Muscle layer of duodenum (tissue), 2 donors: ENCODE results near the gene GUCY2C.
"Not testable (repeated sequence)": the region's sequence is repeated elsewhere in the genome, so short reads cannot be mapped to it uniquely, and the experiment has no call there.

Source experiments
- H3K27ac ChIP-seq: one replicate; pipeline ENCODE4 v1.7.0; 2013; ENCODE audit warnings: mild to moderate bottlenecking, low read length
- H3K27me3 ChIP-seq: one replicate; pipeline ENCODE4 v1.7.0; 2013; ENCODE audit warnings: low read depth, mild to moderate bottlenecking, control low read depth, low read length
- H3K36me3 ChIP-seq, 2 donors: one replicate each; pipeline ENCODE4 v1.7.0; 2013; ENCODE audit warnings: low read length in 2 of 2, control low read depth in 1 of 2, mild to moderate bottlenecking in 1 of 2; ENCODE audit not compliant: insufficient read depth in 2 of 2, control insufficient read depth in 1 of 2
- H3K4me1 ChIP-seq, 2 donors: one replicate each; pipeline ENCODE4 v1.7.0; 2013; ENCODE audit warnings: low read length in 2 of 2, mild to moderate bottlenecking in 2 of 2, control low read depth in 1 of 2, moderate library complexity in 1 of 2; ENCODE audit not compliant: insufficient read depth in 2 of 2, control insufficient read depth in 1 of 2
- H3K4me3 ChIP-seq, 2 donors: one replicate each; pipeline ENCODE4 v1.7.0; 2013; ENCODE audit warnings: low read length in 2 of 2, low read depth in 1 of 2, mild to moderate bottlenecking in 1 of 2
- H3K9me3 ChIP-seq, 2 donors: one replicate each; pipeline ENCODE4 v1.7.0; 2013; ENCODE audit warnings: low read length in 2 of 2, control low read depth in 1 of 2, mild to moderate bottlenecking in 1 of 2; ENCODE audit not compliant: control insufficient read depth in 1 of 2
- donor health status: healthy.

Gene GUCY2C

DNA sequence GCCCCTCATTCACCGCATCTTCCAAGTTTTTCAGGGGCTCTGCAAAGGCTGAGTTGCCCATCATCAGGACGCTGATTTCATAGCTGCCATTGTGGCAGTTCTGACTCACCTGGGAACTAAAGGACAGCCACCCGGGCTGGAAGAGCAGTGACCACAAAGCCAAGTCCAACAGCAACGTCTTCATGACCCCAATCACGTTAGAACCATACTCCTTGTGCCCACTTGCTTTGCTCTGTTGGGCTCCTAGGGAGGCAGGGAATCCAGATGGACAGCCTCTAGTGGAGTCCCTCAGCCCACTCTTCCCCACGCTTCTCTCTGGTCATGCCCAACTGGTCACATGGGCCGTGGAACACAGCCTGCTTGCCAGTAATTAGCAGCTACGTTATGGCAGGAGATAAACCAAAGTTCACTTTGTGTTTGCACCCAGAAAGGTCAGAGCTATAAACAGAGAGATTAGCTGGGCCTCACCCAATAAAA lies at the start of gene GUCY2C:
GUCY2C (minus strand) TSS at position 335 of the 477 bp plus-strand sequence; CDS start at position 184, 151 bp downstream.
- H3K27me3 ChIP-seq, result no peaks in the 10 kb centered on the region
- H3K4me3 ChIP-seq, result peak within 1 kb of the TSS in 1 of 2 donors; percentile 55
- no peaks in the 10 kb centered on the region for H3K9me3 ChIP-seq
- H3K27ac ChIP-seq, result peak within 1 kb of the TSS; percentile 82
- H3K36me3 ChIP-seq, result no peaks in the 10 kb centered on the region
- H3K4me1 ChIP-seq, result no peaks in the 10 kb centered on the region

DNA sequence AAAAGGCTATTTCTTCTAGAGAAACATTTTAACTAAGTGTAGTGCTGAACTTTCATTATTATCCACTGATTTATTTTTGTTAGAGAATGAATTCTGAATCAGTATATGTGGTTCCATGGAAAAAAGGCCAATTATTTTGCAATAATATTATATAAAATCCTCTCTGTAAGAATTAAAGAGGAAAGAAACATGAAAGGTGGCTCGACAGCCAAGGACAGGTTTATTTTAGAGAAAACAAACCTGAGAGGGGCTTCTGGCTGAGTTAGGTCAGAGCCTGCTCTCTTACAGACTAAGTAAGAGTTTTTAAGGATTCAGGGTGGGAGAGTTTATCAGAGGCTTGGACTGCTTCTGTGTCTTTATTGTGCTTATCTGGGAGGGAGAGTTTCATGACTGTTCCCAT lies 46.7 kb upstream of the GUCY2C start:
- H3K4me1 ChIP-seq, result no peaks in the 10 kb centered on the region
- H3K4me3 ChIP-seq, result no peak overlapping the region
- no peaks in the 10 kb centered on the region for H3K9me3 ChIP-seq
- H3K36me3 ChIP-seq, result no peaks in the 10 kb centered on the region
- no peaks in the 10 kb centered on the region for H3K27me3 ChIP-seq
- H3K27ac ChIP-seq, result no peak overlapping the region

DNA sequence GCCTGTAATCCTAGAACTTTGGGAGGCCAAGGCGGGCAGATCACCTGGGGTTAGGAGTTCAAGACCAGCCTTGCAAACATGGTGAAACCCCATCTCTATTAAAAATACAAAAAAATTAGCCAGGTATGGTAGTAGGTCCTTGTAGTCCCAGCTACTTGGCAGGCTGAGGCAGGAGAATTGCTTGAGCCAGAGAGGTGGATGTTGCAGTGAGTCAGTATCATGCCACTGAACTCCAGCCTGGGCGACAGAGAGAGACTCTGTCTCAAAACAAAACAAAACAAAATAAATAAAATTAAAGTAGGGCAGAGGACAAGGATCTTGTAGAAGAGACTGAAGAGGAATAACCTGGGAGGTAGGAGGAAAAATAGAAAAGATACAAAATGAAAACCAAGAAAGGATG lies 45.5 kb upstream of the GUCY2C start:
- no peaks in the 10 kb centered on the region for H3K9me3 ChIP-seq
- no peak overlapping the region for H3K4me3 ChIP-seq
- no peaks in the 10 kb centered on the region for H3K36me3 ChIP-seq
- no peaks in the 10 kb centered on the region for H3K27me3 ChIP-seq
- no peaks in the 10 kb centered on the region for H3K4me1 ChIP-seq
- no peak overlapping the region for H3K27ac ChIP-seq

DNA sequence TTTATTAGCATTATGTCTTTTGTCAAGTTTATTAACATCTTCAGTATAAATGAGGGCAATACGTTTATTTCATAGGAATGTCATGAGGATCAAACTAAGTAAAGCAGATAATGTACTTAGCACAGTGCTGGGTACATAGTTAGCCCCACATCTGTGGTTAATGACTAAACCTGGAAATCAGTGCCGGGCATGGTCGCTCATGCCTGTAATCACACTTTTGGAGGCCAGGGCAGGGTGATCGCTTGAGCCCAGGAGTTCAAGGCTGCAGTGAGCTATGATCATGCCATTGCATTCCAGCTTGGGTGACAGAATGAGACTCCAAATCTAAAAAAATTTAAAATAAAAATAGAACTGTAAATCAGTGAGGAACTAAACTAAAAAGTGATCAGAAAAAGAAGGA lies 44.8 kb upstream of the GUCY2C start:
- Histone ChIP-seq H3K27ac (no peak overlapping the region), H3K9me3 (no peaks in the 10 kb centered on the region), H3K4me3 (no peak overlapping the region), H3K36me3 (no peaks in the 10 kb centered on the region), H3K27me3 (no peaks in the 10 kb centered on the region), H3K4me1 (no peaks in the 10 kb centered on the region)

DNA sequence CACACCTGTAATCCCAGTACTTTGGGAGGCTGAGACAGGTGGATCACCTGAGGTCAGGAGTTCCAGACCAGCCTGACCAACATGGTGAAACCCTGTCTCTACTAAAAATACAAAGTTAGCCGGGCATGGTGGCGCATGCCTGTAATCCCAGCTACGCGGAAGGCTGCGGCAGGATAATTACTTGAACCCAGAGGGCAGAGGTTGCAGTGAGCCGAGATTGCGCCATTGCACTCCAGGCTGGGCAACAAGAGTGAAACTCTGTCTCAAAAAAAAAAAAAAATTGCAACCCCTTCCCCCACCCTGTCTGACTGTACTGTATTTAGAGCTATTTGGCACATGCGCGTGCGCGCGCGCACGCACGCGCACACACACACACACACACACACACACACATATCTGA lies 40.0 kb upstream of the GUCY2C start:
- not testable (repeated sequence) for H3K4me3 ChIP-seq, H3K36me3 ChIP-seq

DNA sequence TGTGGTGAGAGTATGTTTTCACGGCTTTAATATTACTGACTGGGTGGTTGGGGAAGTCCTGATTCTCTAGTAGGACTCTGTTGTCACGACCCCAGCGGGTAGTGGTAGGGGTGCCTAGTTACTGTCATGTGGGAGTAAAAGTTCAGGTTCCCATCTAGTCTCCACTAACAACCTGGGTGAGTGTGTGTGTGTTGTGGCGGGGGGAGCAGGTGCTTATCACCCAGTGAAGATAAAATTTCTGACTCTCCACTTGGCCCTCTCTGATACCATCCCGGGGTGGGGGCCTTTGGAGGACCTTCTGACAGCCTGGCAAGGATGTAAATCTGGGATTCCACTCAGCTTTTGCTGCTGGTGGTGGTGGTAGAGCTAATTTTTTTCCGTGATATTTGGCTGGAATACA lies 35.4 kb upstream of the GUCY2C start:
- H3K4me3 ChIP-seq, result no peak overlapping the region
- no peaks in the 10 kb centered on the region for H3K36me3 ChIP-seq
- no peaks in the 10 kb centered on the region for H3K4me1 ChIP-seq
- H3K27me3 ChIP-seq, result no peaks in the 10 kb centered on the region
- peaks cover 5% of the 10 kb centered on the region in 2 donors for H3K9me3 ChIP-seq
- no peak overlapping the region for H3K27ac ChIP-seq

More for the DNA sequence above, 40.0 kb upstream of the GUCY2C start:
- H3K4me1 ChIP-seq, H3K9me3 ChIP-seq, H3K27ac ChIP-seq, H3K27me3 ChIP-seq: not testable (repeated sequence)

DNA sequence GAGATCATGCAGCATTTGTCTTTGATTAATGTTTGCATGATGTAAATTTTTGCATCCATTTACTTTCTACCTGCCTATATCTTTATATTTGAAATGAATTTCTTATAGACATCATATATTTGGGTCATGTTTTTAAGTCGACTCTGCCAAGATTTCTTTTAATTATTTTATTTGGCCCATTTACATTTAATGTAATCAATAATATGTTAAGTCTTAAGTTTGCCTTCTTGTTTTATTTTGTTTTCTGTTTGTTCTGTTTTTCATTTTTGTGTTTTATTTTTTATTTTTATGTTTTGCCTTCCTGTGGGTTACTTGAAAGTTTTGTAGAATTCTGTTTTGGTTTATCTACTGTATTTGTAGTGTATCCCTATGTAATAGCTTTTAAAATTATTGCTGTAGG lies 33.2 kb upstream of the GUCY2C start:
- Histone ChIP-seq H3K27ac (no peak overlapping the region), H3K4me1 (no peaks in the 10 kb centered on the region), H3K9me3 (peaks cover 5% of the 10 kb centered on the region in 2 donors), H3K36me3 (no peaks in the 10 kb centered on the region), H3K4me3 (no peak overlapping the region), H3K27me3 (no peaks in the 10 kb centered on the region)

DNA sequence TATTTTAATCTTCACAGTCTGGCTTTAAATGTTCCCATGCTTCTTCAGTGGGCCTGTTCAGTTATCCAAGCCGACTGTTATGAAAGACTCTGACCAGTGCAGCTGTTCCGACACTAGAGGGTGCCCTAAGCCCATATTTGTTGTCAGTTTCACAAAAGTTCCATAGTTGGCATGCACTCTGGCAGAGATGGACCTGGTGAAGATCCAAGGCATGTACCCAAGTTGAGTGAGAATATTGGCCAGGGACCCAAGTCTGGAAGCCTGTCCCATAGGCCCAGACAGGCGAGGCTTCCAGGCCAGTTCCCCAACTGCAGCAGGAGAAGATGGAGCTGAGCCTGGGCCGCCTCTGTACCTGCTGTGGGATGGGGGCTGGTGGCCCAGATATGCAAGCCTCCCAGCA lies 27.4 kb upstream of the GUCY2C start:
- Histone ChIP-seq H3K4me1 (no peaks in the 10 kb centered on the region), H3K4me3 (no peak overlapping the region), H3K27me3 (no peaks in the 10 kb centered on the region)

DNA sequence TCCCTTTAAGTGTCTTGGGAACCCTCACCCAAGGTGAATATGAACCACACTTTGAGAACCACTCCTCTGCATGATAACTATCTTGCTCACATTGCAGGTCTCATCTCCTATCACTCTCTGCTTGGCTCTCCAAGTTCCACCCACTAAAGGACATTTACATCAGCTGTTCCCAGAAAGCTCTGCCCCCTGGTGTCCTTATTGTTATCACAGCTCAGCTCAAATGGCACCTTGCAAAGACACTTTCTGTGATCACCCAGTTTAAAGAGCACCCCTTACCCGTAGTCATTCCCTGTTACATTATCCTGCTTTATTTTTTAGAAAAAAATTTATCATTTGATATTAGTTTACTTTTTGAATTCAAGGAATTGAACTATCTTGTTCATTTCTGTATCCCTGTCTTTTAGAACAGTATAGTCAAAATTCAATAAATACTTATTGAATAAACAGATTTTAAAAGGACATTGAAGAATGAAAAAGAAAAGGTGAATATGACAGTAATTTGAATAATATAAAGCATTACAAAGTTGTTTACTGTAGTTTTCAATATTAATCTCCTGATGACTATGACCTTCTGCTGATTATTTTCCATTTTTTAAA lies 20.5 kb upstream of the GUCY2C start:
- no peaks in the 10 kb centered on the region for H3K36me3 ChIP-seq
- no peaks in the 10 kb centered on the region for H3K27me3 ChIP-seq
- H3K4me3 ChIP-seq, result no peak overlapping the region
- H3K27ac ChIP-seq, result no peak overlapping the region
- no peaks in the 10 kb centered on the region for H3K9me3 ChIP-seq
- H3K4me1 ChIP-seq, result no peaks in the 10 kb centered on the region

More for the DNA sequence above, 27.4 kb upstream of the GUCY2C start:
- Histone ChIP-seq H3K9me3 (no peaks in the 10 kb centered on the region), H3K36me3 (no peaks in the 10 kb centered on the region), H3K27ac (no peak overlapping the region)

DNA sequence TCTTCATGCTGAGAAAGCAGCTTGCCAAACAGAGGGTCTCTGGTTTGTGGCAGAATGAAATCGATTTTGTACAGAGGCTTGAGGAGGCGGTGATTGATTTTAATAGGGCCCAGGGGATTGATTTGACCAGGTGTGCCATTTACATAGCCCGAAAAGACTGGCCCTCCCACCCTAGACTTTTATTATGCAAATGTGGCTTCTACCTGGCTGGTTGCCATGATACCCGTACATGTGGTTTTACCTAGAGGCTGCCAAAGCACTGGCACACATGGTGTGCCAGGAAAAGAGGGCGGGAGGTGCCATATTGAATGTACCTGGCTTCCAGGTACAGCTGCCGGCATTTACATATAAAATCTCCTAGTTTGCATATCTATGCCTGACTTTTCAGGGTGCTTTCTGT lies 18.0 kb upstream of the GUCY2C start:
- Histone ChIP-seq H3K27ac (no peak overlapping the region), H3K9me3 (no peaks in the 10 kb centered on the region), H3K36me3 (no peaks in the 10 kb centered on the region), H3K4me3 (no peak overlapping the region), H3K4me1 (no peaks in the 10 kb centered on the region), H3K27me3 (no peaks in the 10 kb centered on the region)

DNA sequence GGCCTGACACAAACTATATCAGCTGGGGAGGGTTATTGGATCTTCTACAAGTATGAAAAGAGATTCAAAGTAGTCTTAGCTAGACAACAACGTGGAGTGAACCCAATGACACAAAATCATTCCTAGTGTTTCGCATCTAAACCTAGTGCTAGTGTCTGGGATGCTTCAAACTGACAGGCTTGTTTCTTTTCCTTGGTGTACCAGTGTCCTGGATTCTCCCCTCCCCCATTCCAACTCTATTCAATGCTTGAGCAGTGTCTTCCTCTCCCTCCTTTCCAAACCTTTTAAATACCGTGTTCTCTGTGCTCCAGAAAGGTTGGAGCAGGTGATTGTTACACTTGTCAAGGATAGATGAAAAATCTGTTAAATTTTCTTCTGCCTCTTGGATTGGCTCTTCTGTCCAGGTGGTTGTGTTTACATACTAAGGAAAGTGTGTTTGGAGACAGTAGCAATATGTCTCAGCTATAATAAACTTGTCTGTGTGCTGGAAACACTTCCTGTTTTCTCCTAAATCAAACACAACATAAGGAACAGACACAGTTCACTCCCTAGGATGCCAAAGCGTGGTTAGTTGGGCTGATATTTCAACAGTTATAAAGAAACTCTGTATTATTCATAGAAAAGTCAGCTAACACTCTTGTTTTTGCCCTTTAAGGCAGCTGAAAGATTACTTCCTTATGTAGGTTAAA lies 14.4 kb upstream of the GUCY2C start:
- peak overlapping the region; percentile 16 for H3K27ac ChIP-seq
- no peaks in the 10 kb centered on the region for H3K9me3 ChIP-seq
- H3K36me3 ChIP-seq, result no peaks in the 10 kb centered on the region
- no peaks in the 10 kb centered on the region for H3K27me3 ChIP-seq
- no peak overlapping the region for H3K4me3 ChIP-seq
- no peaks in the 10 kb centered on the region for H3K4me1 ChIP-seq
